ENCODE measurements around the gene PTH1R.

DNA sequence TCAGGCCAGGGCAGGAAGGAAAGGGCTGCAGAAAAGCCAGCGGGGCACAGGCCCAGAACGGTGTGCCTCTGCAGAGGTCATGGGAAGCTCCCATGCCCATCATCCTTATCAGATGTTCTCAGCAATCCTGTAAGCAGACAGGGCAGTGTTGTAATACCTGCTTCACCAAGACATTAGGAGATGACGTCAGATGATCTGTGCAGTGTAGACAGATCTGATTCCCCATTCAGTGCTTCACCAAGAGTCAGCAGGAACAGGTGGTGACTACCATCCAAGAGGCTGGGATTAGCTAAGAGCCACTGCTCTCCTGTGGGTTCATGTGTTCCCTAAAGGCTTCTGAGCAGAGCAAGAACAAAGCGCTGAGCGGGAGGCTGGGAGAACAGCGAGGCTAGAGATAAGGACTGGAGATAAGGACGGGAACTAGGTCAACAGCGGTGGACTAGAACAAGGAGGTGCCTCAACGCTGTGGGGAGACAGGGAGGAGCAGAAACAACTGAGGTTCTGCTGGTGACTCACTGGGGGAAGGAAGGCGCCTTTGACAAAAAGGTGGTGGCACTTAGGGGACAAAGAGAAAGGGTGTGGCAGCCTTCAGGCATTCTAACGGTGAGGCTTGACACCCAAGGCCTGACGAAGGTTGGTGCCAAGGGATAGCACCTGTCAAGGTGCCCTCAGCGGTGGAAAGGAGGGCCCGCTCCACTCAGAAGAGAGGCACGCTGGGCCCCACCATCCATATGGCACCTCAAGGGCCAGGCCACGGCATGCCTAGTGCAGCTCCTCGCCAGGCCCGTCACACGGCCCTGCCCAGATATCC is 70.7 kb downstream of the PTH1R start:
- no peak for TF ChIP-seq SP1 (IDR thresholded peaks at IDR 0.05)
- TF ChIP-seq SUZ12 (IDR thresholded peaks at IDR 0.05): no peak
- no peak for TF ChIP-seq ARNT (IDR thresholded peaks at IDR 0.05)
- TF ChIP-seq FOXK2 (IDR thresholded peaks at IDR 0.05): no peak
- no peak for TF ChIP-seq BHLHE40 (IDR thresholded peaks at IDR 0.05; ENCODE audit: borderline replicate concordance)
- no peak for TF ChIP-seq ELF4 (IDR thresholded peaks at IDR 0.05)
- no peak for TF ChIP-seq FOXM1 (IDR thresholded peaks at IDR 0.05; ENCODE audit: borderline replicate concordance)
